ENCODE results near the gene EYA2.

- TF ChIP-seq, protein P1, sequence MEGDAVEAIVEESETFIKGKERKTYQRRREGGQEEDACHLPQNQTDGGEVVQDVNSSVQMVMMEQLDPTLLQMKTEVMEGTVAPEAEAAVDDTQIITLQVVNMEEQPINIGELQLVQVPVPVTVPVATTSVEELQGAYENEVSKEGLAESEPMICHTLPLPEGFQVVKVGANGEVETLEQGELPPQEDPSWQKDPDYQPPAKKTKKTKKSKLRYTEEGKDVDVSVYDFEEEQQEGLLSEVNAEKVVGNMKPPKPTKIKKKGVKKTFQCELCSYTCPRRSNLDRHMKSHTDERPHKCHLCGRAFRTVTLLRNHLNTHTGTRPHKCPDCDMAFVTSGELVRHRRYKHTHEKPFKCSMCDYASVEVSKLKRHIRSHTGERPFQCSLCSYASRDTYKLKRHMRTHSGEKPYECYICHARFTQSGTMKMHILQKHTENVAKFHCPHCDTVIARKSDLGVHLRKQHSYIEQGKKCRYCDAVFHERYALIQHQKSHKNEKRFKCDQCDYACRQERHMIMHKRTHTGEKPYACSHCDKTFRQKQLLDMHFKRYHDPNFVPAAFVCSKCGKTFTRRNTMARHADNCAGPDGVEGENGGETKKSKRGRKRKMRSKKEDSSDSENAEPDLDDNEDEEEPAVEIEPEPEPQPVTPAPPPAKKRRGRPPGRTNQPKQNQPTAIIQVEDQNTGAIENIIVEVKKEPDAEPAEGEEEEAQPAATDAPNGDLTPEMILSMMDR (IDR thresholded peaks at IDR 0.05): peak in 1 of 6 experiments; percentile 37
- no peak for TF ChIP-seq POLR2A (IDR thresholded peaks at IDR 0.05)
Measured at GRCh38 chr20:46939031-46939965, 44.7 kb downstream of the EYA2 start.
